ENCODE results near the gene MTRFR. TPM values are rescaled to one million over a fixed set of nuclear protein-coding genes. Genes with fewer than 3 reads are reported as not detected.

The MTRFR gene
- total and polyA plus RNA-seq, 2 donors (not counting 3 experiments of a cell fraction or from before 2014, with no cell fraction given): 9.1 to 14.4 TPM

DNA sequence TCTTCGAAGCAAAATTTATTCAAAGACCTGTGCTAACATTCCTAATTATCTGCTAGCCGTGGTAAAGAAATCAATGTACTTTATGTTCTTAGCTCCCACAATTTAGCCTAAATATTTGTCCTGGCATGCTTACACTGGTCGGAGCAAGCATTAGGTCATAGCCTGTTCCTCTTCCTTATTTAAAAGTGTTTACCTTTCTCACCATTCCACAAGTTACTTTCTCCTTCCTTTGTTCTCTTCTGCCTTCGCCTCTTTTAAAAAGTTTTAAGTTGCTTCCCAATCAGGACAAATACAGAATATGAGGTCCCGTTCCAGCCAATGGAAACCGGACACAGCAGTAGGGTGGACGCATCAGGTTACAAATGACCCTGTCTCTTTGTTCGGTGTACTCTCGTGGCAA, 26.8 kb downstream of the MTRFR start:
- Histone ChIP-seq H3K9me3 (replicated peaks; ENCODE audit: control insufficient read depth, insufficient read depth, low read length) (no peaks in the 10 kb centered on the region), H3K27ac (ENCODE audit: insufficient read depth, low read depth, low read length) (no peak overlapping the region), H4K20me1 (replicated peaks; ENCODE audit: control insufficient read depth, extremely low read depth, insufficient read depth, low read length) (no peaks in the 10 kb centered on the region), H3K4me3 (replicated peaks in 1 of 3; ENCODE audit: insufficient read depth in 1 of 3, low read depth in 1 of 3, low read length in 3 of 3) (no peak overlapping the region), H3K9me1 (replicated peaks; ENCODE audit: control insufficient read depth, extremely low read depth, insufficient read depth, low read length) (no peaks in the 10 kb centered on the region), H2AFZ (ENCODE audit: low read depth, low read length) (no peak overlapping the region), H3K9ac (replicated peaks; ENCODE audit: extremely low read depth, insufficient read depth, low read length) (no peak overlapping the region), H3K36me3 (ENCODE audit: control insufficient read depth in 2 of 2, extremely low read depth in 1 of 2, insufficient read depth in 2 of 2, low read length in 2 of 2) (peaks cover 36 to 42% of the 10 kb centered on the region in 2 experiments), H3K79me2 (ENCODE audit: control insufficient read depth, insufficient read depth, low read length) (peaks cover 21% of the 10 kb centered on the region), H3K27me3 (ENCODE audit: control insufficient read depth in 2 of 2, insufficient read depth in 2 of 2, low read length in 2 of 2) (no peaks in the 10 kb centered on the region), H3K4me1 (ENCODE audit: control insufficient read depth, extremely low read depth, insufficient read depth, low read length) (no peaks in the 10 kb centered on the region), H3K4me2 (ENCODE audit: insufficient read depth, low read length) (no peak overlapping the region)
- TF ChIP-seq GATA2 (IDR thresholded peaks at IDR 0.05; ENCODE audit: insufficient read depth, insufficient read length, low read depth, low read length): no peak
- TF ChIP-seq EZH2 (IDR thresholded peaks at IDR 0.05; ENCODE audit: borderline replicate concordance, low read depth, low read length, severe bottlenecking): no peak
- no peak for TF ChIP-seq POLR2AphosphoS5 (IDR thresholded peaks at IDR 0.05; ENCODE audit: insufficient read depth, low read depth, low read length)
- no peak for TF ChIP-seq MAX (IDR thresholded peaks at IDR 0.05; ENCODE audit: insufficient read depth, insufficient read length)
- no peak for TF ChIP-seq MYC (IDR thresholded peaks at IDR 0.05; ENCODE audit: low read depth, low read length)
- TF ChIP-seq POLR2A (IDR thresholded peaks at IDR 0.05; ENCODE audit: low read depth, low read length): no peak
- no peak for TF ChIP-seq JUN (IDR thresholded peaks at IDR 0.05; ENCODE audit: borderline replicate concordance, insufficient read depth, insufficient read length, low read depth)
- no peak for TF ChIP-seq CTCF (IDR thresholded peaks at IDR 0.05; ENCODE audit: extremely low read depth in 1 of 2, insufficient read depth in 1 of 2, low read depth in 1 of 2, low read length in 2 of 2)
- TF ChIP-seq FOS (IDR thresholded peaks at IDR 0.05; ENCODE audit: borderline replicate concordance, insufficient read depth, low read length): no peak
- DNase-seq (ENCODE audit: low read depth, low spot score): no peak
- dilution Hi-C loops (cut with MboI; ENCODE audit: extremely low pct_ligation_motif_present, low sequenced_read_pairs) (no loop called here), intact Hi-C loops (cut with micrococcal nuclease) (no loop called here)
- ChIA-PET POLR2A (no interaction called here), CTCF (interaction anchor here (1.2 kb wide), 1 partner anchor 8 kb away, joined by 3 read pairs; no protein-coding TSS in a partner anchor)
- FAIRE-seq: no peak
- BruUV-seq (replicated peaks): no TSS peak
